GM12864 (cell line): ENCODE data around the gene CA10.

ENCODE experiments used
- DNase-seq: peaks from one replicate; pipeline ENCODE4 v3.0.0-alpha.2; 2011; ENCODE audit warnings: low read depth
- H3K4me3 ChIP-seq: 2 replicates; pipeline ENCODE4 v1.5.1; 2011; ENCODE audit warnings: mild to moderate bottlenecking, low read depth, low read length, control low read depth
- CTCF ChIP-seq: IDR thresholded peaks from 2 replicates; pipeline ENCODE4 v1.5.1; 2011; ENCODE audit warnings: low read depth, mild to moderate bottlenecking, moderate library complexity, low read length, control low read depth, inconsistent platforms; ENCODE audit errors: missing control alignments

The CA10 gene

GRCh38 chr17:51684214-51684613 is 474.3 kb downstream of the CA10 start:
- no peak overlapping the region for H3K4me3 ChIP-seq
- DNase-seq, result no peak
- TF ChIP-seq CTCF, result no peak

GRCh38 chr17:51683291-51683690 is 475.2 kb downstream of the CA10 start:
- H3K4me3 ChIP-seq, result no peak overlapping the region
- no peak for DNase-seq
- no peak for TF ChIP-seq CTCF

GRCh38 chr17:51682115-51682514 is 476.4 kb downstream of the CA10 start:
- TF ChIP-seq CTCF, result no peak
- no peak overlapping the region for H3K4me3 ChIP-seq

GRCh38 chr17:51677875-51678274 is 480.6 kb downstream of the CA10 start:
- TF ChIP-seq CTCF, result no peak
- no peak overlapping the region for H3K4me3 ChIP-seq
- no peak for DNase-seq

More at GRCh38 chr17:51682115-51682514, 476.4 kb downstream of the CA10 start:
- DNase-seq, result no peak

GRCh38 chr17:51676691-51677487 is 481.6 kb downstream of the CA10 start:
- DNase-seq, result no peak
- H3K4me3 ChIP-seq, result no peak overlapping the region
- TF ChIP-seq CTCF, result no peak

- no peak overlapping the region for H3K4me3 ChIP-seq
- DNase-seq, result no peak
- no peak for TF ChIP-seq CTCF
These were observed 483.8 kb downstream of the CA10 start for GRCh38 chr17:51674579-51675255.
